GM12878 (cell line): Measurements from ENCODE around the gene R3HDM2. TPM values are rescaled to one million over a fixed set of nuclear protein-coding genes. Genes with fewer than 3 reads are reported as not detected.
A peak's percentile ranks its signal among the peaks of the same experiment; 100 is the strongest.

Experiments used
- ATAC-seq: fragments of 200-7000 bp; cut with Tn5 transposase; 3 replicates; pipeline ENCODE4 v1.9.1; 2020; ENCODE audit warnings: mild to moderate bottlenecking, moderate library complexity
- BruUV-seq: library from RNA; stranded (reverse); fragments of 400-500 nt; replicated peaks from 2 replicates; lab custom pipeline; 2021; lab: Mats Ljungman, UMichigan
- CTCF ChIA-PET: fragments of 300-600 bp; sonication (Branson Sonifier 250); formaldehyde crosslinking; extraction: SDS; loops from one replicate; lab custom pipeline; 2021; ENCODE audit warnings: inconsistent platforms; lab: Yijun Ruan, JAX
- POLR2A ChIA-PET: fragments of 350-600 bp; formaldehyde crosslinking; extraction: SDS; loops from one replicate; lab custom pipeline; 2021; ENCODE audit warnings: inconsistent platforms; lab: Charles Lee
- RAD21 ChIA-PET: fragments of 300-600 bp; sonication (Branson Sonifier 250); formaldehyde crosslinking; loops from one replicate; lab custom pipeline; 2023; ENCODE audit warnings: antibody characterized with exemption; ENCODE audit not compliant: unreplicated experiment; lab: Charles Lee
- SMC1A ChIA-PET: fragments of 300-600 bp; sonication (Branson Sonifier 250); formaldehyde crosslinking; loops from one replicate; lab custom pipeline; 2023; ENCODE audit not compliant: unreplicated experiment, uncharacterized antibody; lab: Charles Lee
- DNase-seq: peaks from one replicate; pipeline ENCODE4 v3.0.0-alpha.2; 2011; ENCODE audit warnings: low read depth, low spot score
- FAIRE-seq: peaks from 3 replicates; lab custom pipeline; 2011; peaks lifted over from hg19 to GRCh38; lab: Jason Lieb, UNC
- H2AFZ ChIP-seq: 2 replicates; pipeline ENCODE4 v1.6.0; 2011; ENCODE audit warnings: low read depth, low read length, control low read depth; ENCODE audit not compliant: control insufficient read depth
- H3K27ac ChIP-seq: 2 replicates; pipeline ENCODE4 v1.5.1; 2011; ENCODE audit warnings: control low read depth; ENCODE audit not compliant: control insufficient read depth, insufficient read depth
- H3K27me3 ChIP-seq, 2 experiments: replicated peaks in 1 of 2; 2 replicates each; pipeline versions ENCODE4 v1.6.0 to v1.6.1; 2011; ENCODE audit warnings: low read length in 1 of 2; ENCODE audit not compliant: control insufficient read depth in 2 of 2, insufficient read depth in 2 of 2
- H3K36me3 ChIP-seq, 2 experiments: 2 replicates each; pipeline ENCODE4 v1.5.1; 2011; ENCODE audit warnings: low read length in 1 of 2; ENCODE audit not compliant: control insufficient read depth in 2 of 2, insufficient read depth in 2 of 2
- H3K4me1 ChIP-seq: 2 replicates; pipeline ENCODE4 v1.6.1; 2011; ENCODE audit warnings: mild to moderate bottlenecking, low read length, moderate library complexity, mixed read lengths; ENCODE audit not compliant: control insufficient read depth, insufficient read depth
- H3K4me2 ChIP-seq: 2 replicates; pipeline ENCODE4 v1.6.0; 2011; ENCODE audit warnings: control low read depth; ENCODE audit not compliant: control insufficient read depth, insufficient read depth
- H3K4me3 ChIP-seq: fragments of 200-600 bp; sonication (generic); 2 replicates; pipeline ENCODE4 v1.5.1; 2016
- H3K79me2 ChIP-seq: 2 replicates; pipeline ENCODE4 v1.6.0; 2011; ENCODE audit warnings: low read length; ENCODE audit not compliant: control insufficient read depth, insufficient read depth
- H3K9ac ChIP-seq: 2 replicates; pipeline ENCODE4 v1.8.0; 2011; ENCODE audit warnings: low read length, control low read depth, mixed read lengths; ENCODE audit not compliant: control insufficient read depth, insufficient read depth
- H3K9me3 ChIP-seq: replicated peaks from 3 replicates; pipeline ENCODE4 v1.5.1; 2011; ENCODE audit warnings: mild to moderate bottlenecking, low read length; ENCODE audit not compliant: control insufficient read depth, insufficient read depth
- H4K20me1 ChIP-seq: 2 replicates; pipeline ENCODE4 v1.6.0; 2011; ENCODE audit not compliant: control insufficient read depth, insufficient read depth
- CBFB ChIP-seq: IDR thresholded peaks from 2 replicates; pipeline ENCODE4 v1.6.1; 2016; ENCODE audit warnings: antibody characterized with exemption, low read depth
- EGR1 ChIP-seq, 2 experiments: IDR thresholded peaks; 1 replicate in 1 of 2; 2 replicates in 1 of 2; pipeline ENCODE4 v1.6.1; 2011 to 2012; ENCODE audit warnings: low read depth in 2 of 2, low read length in 2 of 2, borderline replicate concordance in 1 of 2, mild to moderate bottlenecking in 1 of 2, moderate library complexity in 1 of 2
- IKZF2 ChIP-seq, 2 experiments: fragments of 450-650 bp; IDR thresholded peaks; 2 replicates each; pipeline ENCODE4 v1.6.1; 2017; ENCODE audit warnings: mild to moderate bottlenecking in 2 of 2, moderate library complexity in 2 of 2
- NR2F1 ChIP-seq: fragments of 450-650 bp; conservative IDR thresholded peaks from 2 replicates; pipeline ENCODE4 v1.6.1; 2017; ENCODE audit warnings: mild to moderate bottlenecking
- PAX5 ChIP-seq: IDR thresholded peaks from 2 replicates; pipeline ENCODE4 v1.6.1; 2011; ENCODE audit warnings: low read depth, low read length, borderline replicate concordance
- POLR2A ChIP-seq: IDR thresholded peaks from 2 replicates; pipeline ENCODE4 v1.6.1; 2011; ENCODE audit warnings: low read depth, mild to moderate bottlenecking, low read length
- POLR2AphosphoS5 ChIP-seq: IDR thresholded peaks from 2 replicates; pipeline ENCODE4 v1.6.1; 2011; ENCODE audit warnings: mild to moderate bottlenecking, low read length, inconsistent platforms
- RAD21 ChIP-seq: IDR thresholded peaks from 2 replicates; pipeline ENCODE4 v1.6.1; 2011; ENCODE audit warnings: mild to moderate bottlenecking, low read depth, low read length, moderate library complexity; ENCODE audit not compliant: insufficient read depth
- RELA ChIP-seq: fragments of 450-650 bp; IDR thresholded peaks from 2 replicates; pipeline ENCODE4 v1.8.0; 2014; ENCODE audit warnings: borderline replicate concordance; ENCODE audit not compliant: partially characterized antibody
- RFX5 ChIP-seq: IDR thresholded peaks from 2 replicates; pipeline ENCODE4 v1.6.1; 2011; ENCODE audit warnings: low read depth, low read length, improper control_type of control experiment
- SREBF1 ChIP-seq: IDR thresholded peaks from 2 replicates; pipeline ENCODE4 v1.6.1; 2012; ENCODE audit warnings: mild to moderate bottlenecking, low read length
- ZBED1 ChIP-seq: IDR thresholded peaks from 2 replicates; pipeline ENCODE4 v1.6.1; 2016; ENCODE audit warnings: borderline replicate concordance
- WGBS: methylation state at CpG from one replicate; pipeline ENCODE4 v1.1.6; 2016; ENCODE audit warnings: low lambda C conversion rate; ENCODE audit not compliant: insufficient replicate concordance, insufficient coverage; ENCODE audit errors: missing lambda C conversion rate; 5-methylcytosine and 5-hydroxymethylcytosine counted together
- in situ Hi-C: fragments of 300-500 bp; cut with MboI; formaldehyde crosslinking; loops from 9 replicates; pipeline ENCODE4 v1.14.3; 2018; ENCODE audit warnings: mixed read lengths
- intact Hi-C: fragments of 100-400 bp; cut with micrococcal nuclease; formaldehyde crosslinking; loops from one replicate; pipeline ENCODE4 v1.14.2; 2022; ENCODE audit not compliant: unreplicated experiment
- polyA plus RNA-seq, 11 experiments: library from polyadenylated mRNA; depleted of rRNA in 4 of 11; unstranded in 6 of 11; stranded (reverse) in 5 of 11; fragments of >200 nt; fragmentation: Nextera tagmentation in 4 of 11; fragmentation: Illumina TruSeq in 1 of 11; extraction: Ambion mirVana in 4 of 11; extraction: Trizol in 1 of 11; gene quantifications; 1 replicate in 1 of 11; 2 replicates in 10 of 11; pipeline versions ENCODE4 v1.2.1 to v1.2.3, GENCODE V29; 2011 to 2016; ENCODE audit warnings: inconsistent platforms in 2 of 11, missing spikeins in 2 of 11, low read depth in 1 of 11
- total RNA-seq, 4 experiments: library from RNA; depleted of rRNA in 3 of 4; stranded (reverse); fragments of >200 nt in 3 of 4; fragmentation: Illumina TruSeq in 1 of 4; extraction: Trizol in 1 of 4; gene quantifications; 2 replicates each; pipeline versions ENCODE4 v1.2.1 to v1.2.3, GENCODE V29; 2013 to 2021
- TF ChIP-seq, protein P1 (sequence below): IDR thresholded peaks from 2 replicates; pipeline ENCODE4 v1.6.1; 2011; ENCODE audit warnings: borderline replicate concordance, low read depth, mild to moderate bottlenecking, moderate library complexity, low read length; ENCODE audit not compliant: insufficient read depth, poor library complexity, severe bottlenecking
- TF ChIP-seq, protein P2 (sequence below): fragments of 150-350 bp; IDR thresholded peaks from 2 replicates; pipeline ENCODE4 v1.6.1; 2016; ENCODE audit warnings: low read depth, low read length
- TF ChIP-seq, protein P3 (sequence below): fragments of 450-650 bp; formaldehyde crosslinking; IDR thresholded peaks from 2 replicates; pipeline ENCODE4 v1.4.0; 2022; ENCODE audit warnings: mild to moderate bottlenecking, moderate library complexity

R3HDM2 gene
- total and polyA plus RNA-seq, 10 of the 15 experiments (the other 5 are each of a cell fraction or from before 2014, with no cell fraction given): 4.6 to 26.1 (median 11.2) TPM

DNA sequence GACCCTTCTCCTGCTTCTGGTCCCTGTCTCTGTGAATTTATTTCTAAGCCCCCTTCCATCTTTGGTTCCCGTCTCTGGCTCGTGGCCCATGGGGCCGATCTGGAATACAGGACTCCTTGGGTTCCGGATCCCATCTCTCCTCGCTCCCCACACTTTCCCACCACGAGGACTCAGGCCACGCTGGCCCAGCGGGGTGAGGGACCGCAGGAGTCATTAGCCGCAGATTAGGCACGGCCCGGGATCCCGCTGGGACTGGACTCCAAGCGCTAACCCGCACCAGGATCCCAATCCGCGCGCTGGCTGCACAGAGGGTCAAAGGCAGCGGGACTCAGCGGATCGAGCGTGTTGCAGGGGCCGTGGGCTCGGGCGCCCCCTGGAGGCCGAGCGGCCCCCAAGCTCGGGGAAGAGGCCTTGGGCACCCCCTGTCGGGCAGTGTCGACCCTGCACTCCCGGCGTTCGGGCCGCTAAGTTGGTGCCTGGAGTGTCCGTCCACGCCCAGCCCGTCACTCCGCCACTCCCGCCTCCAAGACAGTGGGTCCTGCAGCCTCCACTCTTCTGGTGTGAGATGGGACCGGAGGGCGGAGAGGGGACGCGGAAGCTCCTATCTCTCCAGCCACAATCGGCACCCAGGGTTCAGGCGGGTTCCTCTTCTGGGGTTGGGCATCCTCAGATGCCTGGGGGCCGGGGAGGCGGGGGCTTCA lies 191.8 kb downstream of the R3HDM2 start:
- DNase-seq: no peak
- no peak overlapping the region for H3K27ac ChIP-seq
- ATAC-seq: peak; percentile 72
- H3K36me3 ChIP-seq: peaks cover 2 to 3% of the 10 kb centered on the region in 2 experiments; a peak in 3 of 4 replicates
- no peaks in the 10 kb centered on the region for H3K9me3 ChIP-seq
- peaks cover 5 to 8% of the 10 kb centered on the region in 2 experiments; a peak in 3 of 4 replicates for H3K27me3 ChIP-seq
- H2AFZ ChIP-seq: peak overlapping the region; percentile 85
- H3K4me2 ChIP-seq: peak overlapping the region; percentile 93
- H3K4me1 ChIP-seq: peaks cover 47% of the 10 kb centered on the region
- intact Hi-C loops (loop anchor here (1.0 kb wide), 1 partner anchor 26 kb away; no protein-coding TSS in a partner anchor), in situ Hi-C loops (no loop called here)
- H4K20me1 ChIP-seq: 0 out of 2 replicates have a peak, but pooled peaks cover 2% of the 10 kb centered on the region
- ChIA-PET RAD21 (interaction anchor here (1.0 to 14.4 kb wide), 6 partner anchors 9 to 214 kb away, joined by 3 to 85 read pairs (median 14); partner anchors contain the start of genes INHBE and SHMT2), POLR2A (interaction anchor here (0.5 to 2.8 kb wide), 5 partner anchors 9 to 219 kb away, joined by 3 to 15 read pairs (median 5); partner anchors contain the start of genes SHMT2 and STAT6), CTCF (interaction anchor here (0.8 to 10.7 kb wide), 10 partner anchors 11 to 219 kb away, joined by 3 to 271 read pairs (median 8); partner anchors contain the start of genes INHBE, SHMT2, STAC3 and STAT6), SMC1A (interaction anchor here (0.6 to 8.1 kb wide), 4 partner anchors 10 to 615 kb away, joined by 3 to 55 read pairs (median 7); partner anchors contain the start of gene SHMT2)
- peak overlapping the region; percentile 57 for H3K9ac ChIP-seq
- WGBS: 1% methylated on average over 47 of the region's 47 CpGs
- BruUV-seq: no TSS peak
- FAIRE-seq: peak; percentile 99
- peak overlapping the region; percentile 68 for H3K4me3 ChIP-seq
- no peaks in the 10 kb centered on the region for H3K79me2 ChIP-seq
- peak; percentile 57 for TF ChIP-seq RELA
- TF ChIP-seq PAX5: peak; percentile 31; the same call in 1 of the 2 replicates
- TF ChIP-seq CBFB: no peak
- TF ChIP-seq IKZF2 (IDR thresholded peaks at IDR 0.05): peak in 1 of 2 experiments; percentile 33; a peak in 1 of 4 replicates
- TF ChIP-seq, protein P1, sequence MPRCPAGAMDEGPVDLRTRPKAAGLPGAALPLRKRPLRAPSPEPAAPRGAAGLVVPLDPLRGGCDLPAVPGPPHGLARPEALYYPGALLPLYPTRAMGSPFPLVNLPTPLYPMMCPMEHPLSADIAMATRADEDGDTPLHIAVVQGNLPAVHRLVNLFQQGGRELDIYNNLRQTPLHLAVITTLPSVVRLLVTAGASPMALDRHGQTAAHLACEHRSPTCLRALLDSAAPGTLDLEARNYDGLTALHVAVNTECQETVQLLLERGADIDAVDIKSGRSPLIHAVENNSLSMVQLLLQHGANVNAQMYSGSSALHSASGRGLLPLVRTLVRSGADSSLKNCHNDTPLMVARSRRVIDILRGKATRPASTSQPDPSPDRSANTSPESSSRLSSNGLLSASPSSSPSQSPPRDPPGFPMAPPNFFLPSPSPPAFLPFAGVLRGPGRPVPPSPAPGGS: no peak
- TF ChIP-seq RAD21: peak; percentile 88
- TF ChIP-seq SREBF1: no peak
- TF ChIP-seq RFX5: peak; percentile 63; the same call in 1 of the 2 replicates
- TF ChIP-seq POLR2AphosphoS5: no peak
- TF ChIP-seq, protein P2, sequence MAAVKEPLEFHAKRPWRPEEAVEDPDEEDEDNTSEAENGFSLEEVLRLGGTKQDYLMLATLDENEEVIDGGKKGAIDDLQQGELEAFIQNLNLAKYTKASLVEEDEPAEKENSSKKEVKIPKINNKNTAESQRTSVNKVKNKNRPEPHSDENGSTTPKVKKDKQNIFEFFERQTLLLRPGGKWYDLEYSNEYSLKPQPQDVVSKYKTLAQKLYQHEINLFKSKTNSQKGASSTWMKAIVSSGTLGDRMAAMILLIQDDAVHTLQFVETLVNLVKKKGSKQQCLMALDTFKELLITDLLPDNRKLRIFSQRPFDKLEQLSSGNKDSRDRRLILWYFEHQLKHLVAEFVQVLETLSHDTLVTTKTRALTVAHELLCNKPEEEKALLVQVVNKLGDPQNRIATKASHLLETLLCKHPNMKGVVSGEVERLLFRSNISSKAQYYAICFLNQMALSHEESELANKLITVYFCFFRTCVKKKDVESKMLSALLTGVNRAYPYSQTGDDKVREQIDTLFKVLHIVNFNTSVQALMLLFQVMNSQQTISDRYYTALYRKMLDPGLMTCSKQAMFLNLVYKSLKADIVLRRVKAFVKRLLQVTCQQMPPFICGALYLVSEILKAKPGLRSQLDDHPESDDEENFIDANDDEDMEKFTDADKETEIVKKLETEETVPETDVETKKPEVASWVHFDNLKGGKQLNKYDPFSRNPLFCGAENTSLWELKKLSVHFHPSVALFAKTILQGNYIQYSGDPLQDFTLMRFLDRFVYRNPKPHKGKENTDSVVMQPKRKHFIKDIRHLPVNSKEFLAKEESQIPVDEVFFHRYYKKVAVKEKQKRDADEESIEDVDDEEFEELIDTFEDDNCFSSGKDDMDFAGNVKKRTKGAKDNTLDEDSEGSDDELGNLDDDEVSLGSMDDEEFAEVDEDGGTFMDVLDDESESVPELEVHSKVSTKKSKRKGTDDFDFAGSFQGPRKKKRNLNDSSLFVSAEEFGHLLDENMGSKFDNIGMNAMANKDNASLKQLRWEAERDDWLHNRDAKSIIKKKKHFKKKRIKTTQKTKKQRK: no peak
- TF ChIP-seq, protein P3, sequence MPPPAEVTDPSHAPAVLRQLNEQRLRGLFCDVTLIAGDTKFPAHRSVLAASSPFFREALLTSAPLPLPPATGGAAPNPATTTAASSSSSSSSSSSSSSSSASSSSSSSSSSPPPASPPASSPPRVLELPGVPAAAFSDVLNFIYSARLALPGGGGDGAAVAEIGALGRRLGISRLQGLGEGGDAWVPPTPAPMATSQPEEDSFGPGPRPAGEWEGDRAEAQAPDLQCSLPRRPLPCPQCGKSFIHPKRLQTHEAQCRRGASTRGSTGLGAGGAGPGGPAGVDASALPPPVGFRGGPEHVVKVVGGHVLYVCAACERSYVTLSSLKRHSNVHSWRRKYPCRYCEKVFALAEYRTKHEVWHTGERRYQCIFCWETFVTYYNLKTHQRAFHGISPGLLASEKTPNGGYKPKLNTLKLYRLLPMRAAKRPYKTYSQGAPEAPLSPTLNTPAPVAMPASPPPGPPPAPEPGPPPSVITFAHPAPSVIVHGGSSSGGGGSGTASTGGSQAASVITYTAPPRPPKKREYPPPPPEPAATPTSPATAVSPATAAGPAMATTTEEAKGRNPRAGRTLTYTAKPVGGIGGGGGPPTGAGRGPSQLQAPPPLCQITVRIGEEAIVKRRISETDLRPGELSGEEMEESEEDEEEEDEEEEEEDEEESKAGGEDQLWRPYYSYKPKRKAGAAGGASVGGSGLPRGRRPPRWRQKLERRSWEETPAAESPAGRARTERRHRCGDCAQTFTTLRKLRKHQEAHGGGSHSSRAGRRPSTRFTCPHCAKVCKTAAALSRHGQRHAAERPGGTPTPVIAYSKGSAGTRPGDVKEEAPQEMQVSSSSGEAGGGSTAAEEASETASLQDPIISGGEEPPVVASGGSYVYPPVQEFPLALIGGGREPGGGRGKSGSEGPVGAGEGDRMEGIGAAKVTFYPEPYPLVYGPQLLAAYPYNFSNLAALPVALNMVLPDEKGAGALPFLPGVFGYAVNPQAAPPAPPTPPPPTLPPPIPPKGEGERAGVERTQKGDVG (CRISPR knock-in tag): no peak
- peak; percentile 43; the same call in 1 of the 2 replicates for TF ChIP-seq NR2F1
- no peak for TF ChIP-seq ZBED1
- TF ChIP-seq EGR1 (IDR thresholded peaks at IDR 0.05; ENCODE audit: borderline replicate concordance in 1 of 2, low read depth in 2 of 2, low read length in 2 of 2): no peak
- peak; percentile 66; the same call in 1 of the 2 replicates for TF ChIP-seq POLR2A
